NCI-H1048 (cell line): Measurements from ENCODE around the gene CIAO2A.

ENCODE experiments used
- DNase-seq: peaks from one replicate; lab custom pipeline; 2025; lab: John Stamatoyannopoulos, UW

Gene CIAO2A

DNA sequence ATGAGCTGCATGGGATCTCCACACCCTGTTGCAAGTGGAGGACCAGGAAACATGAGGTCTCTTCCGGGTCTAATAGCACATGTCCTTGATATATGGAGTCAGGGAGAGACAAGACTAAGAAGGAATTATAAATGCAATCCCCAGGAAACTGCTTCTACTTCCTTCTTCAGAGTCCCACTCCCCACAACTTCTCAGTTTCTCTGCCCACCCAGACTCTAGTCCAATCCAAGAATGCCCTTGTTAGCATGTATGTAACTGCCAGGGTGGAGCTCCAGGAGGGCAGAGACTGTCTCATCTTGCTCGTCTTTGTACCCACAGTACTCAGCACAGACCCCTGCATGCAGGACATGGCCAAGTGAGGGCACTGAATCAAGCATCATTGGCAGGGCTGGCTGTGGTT is 55.7 kb downstream of the CIAO2A start:
- no peak for DNase-seq

DNA sequence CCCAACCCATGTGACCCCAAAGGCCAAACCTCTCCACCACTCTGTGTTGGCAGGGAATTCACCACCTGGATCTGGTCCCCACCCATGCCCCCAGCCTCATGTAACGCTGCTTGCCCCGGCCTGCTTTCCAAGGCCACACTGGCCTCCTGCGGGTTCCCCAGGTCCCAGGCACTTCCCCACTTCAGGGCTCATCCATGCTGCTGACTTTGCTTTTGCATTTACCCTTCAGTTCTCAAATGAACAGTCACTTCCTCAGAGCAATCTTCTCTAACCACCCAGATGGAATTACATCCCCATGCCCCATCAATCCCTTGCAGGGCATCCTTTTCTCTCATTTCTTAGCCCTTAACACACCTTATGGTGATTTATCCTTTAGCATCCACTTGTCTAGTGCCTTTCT is 56.5 kb downstream of the CIAO2A start:
- no peak for DNase-seq

DNA sequence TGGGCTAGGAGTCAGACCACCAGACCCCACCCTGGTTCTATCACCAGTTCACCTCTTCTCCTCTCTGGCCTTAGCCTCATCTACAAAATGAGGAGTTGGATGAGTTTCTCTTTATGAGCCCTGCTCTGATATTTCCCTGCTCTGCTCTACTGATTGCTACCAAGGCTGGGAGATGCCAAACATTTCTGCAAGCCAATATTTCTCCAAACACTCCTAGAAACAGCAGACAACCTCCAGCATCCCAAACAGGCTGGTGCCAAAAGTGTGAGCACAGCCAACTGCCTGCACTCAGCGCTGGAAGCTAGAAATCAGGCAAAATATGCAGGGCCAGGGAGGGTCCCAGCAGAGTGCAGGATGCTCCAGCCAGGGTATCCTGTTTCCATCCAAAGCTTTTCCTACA is 58.1 kb downstream of the CIAO2A start:
- no peak for DNase-seq

DNA sequence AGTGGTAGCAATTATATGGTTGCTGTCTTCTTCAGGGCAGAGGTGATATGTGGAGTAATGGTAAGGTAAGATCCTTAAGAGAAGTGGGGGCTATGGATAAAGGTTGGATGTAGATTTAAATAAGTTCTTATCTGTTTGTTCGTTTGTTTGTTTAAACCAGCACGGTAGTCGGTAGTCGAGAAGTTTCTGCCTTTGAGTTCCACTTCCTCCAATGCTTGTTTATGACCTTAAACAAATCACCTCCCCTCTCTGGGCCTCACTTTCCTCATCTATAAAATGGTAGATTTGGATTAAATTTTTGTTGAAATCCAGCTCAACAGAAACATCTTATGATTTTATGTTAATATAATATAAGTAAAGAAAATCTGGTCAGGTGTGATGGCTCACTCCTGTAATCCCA is 59.1 kb downstream of the CIAO2A start:
- DNase-seq: no peak

DNA sequence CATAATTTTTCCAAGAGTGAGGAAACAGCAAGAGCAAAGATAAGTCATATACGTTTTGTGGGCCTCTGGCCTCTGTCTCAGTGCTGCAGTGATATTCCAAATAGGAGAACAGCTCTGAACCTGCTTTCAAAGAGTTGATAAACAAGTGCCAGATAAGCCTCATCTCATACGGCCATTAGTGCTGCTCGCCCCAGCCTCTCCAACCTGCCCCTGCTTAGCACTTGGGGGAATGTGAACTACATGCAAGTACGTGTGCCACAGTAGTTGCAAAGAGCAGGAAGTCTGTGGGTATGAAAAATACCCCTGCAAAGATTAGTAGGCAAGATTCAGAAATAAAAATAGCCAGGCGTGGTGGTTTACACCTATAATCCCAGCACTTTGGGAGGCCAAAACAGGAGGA is 61.3 kb downstream of the CIAO2A start:
- no peak for DNase-seq

DNA sequence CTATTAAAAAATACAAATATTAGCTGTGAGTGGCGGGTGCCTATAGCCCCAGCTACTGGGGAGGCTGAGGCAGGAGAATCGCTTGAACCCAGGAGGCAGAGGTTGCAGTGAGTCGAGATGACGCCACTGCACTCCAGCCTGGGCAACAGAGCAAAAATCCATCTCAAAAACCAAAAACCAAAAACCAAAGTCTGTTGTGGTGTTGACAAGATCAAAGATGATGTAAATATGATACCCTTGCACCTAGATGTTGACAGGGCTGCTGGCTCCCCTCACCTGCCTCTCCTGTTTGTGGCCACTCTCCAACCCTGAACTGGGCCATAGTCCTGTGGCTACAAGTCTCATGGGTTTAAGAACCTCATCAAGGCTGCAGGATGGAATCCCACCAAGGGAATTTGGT is 63.5 kb downstream of the CIAO2A start:
- DNase-seq: no peak

DNA sequence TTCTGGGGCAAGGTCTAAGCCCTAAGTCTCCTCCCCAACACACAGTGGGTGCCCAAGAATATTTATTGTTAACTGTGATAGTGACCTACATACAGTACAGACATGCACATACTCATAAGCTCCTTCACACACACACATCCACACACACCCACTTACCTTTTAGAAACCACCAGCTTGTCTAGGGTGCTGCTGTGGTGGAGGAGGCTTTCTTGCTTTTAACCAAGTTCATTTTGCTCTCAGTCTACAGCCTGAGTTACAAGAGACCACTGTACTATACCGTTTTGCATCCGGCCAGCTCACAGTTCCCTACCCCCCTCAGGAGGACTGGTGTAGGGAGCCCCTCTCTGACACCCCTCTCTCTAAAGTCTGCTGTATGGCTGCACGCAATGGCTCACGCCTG is 64.0 kb downstream of the CIAO2A start:
- DNase-seq: no peak

DNA sequence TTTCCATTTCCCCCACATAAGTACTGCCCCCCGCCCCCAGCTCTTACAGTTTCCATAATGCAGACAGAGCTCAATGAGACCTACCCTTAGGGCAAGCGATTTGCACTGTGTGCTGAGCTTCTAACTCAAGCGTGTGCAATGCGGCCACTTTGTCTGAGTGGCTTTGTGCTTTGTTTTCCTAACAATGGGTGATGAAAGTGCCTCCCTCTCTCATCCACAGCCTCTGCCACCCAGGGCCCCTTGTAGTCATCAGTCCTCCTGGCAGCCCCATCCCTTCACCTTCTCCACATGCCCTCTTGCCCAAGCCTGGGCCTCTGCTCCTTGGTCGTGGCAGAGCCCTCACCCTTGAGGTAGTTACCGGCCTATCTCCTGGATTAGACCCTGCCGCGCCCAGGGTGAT is 64.5 kb downstream of the CIAO2A start:
- DNase-seq: no peak

DNA sequence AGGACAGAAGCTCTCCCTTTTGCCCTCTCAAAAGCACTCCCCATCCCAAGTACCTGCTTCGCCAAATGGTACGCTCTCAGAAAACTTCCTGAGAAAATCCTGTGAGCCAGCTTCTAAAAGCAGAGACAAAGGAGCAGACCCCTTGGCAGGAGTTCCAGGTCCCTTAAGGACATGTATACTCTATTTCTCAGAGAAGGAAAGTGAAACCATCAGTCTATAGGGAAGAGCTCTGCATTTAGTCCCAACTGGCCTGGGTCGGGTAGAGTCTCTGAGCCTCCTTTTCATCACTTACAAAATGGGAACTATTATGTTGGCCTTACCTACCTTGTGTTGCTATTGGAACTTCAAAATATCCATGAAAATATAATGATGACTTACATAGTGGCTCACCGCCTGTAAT is 67.0 kb downstream of the CIAO2A start:
- no peak for DNase-seq

DNA sequence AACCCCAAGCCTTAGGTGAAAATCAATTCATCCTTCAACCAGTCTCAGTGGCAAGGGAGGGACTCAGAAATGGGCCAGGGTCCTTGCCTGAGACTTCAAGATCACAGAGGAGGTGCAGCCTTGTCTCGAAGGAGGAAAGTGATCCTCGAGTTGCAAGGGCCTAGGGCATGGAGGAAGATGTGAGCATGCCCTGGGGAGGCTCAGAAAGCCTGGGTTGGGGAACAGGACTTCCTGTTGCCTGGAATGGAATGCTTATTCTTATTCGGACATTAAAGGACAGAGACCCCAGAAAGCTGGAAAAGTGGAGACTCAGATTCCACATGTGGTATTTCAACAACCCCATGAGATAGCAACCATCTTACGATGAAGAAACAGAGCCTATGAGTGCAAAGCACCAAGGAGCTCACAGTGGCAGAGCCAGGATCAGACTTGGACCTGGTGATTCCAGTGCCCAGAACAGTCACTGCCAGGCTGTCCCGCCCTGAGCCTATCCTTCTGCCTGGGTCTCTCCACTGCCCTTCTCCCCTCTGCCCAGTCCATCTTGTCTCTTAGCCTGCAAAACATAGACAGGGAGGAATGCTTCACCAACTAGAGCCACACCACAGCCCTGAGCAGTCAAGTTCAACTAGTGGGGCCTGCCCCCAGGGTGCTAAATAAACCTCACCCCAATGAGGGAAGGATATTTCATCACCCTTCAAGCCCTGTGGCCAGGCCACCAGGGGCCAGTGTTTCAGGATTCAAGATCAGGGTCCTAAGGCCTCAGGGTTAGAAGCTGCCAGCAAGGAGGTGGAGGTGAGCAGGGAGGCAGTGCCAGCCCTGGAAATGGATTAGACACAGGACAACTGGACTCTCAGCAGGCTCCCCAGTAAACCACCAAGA is 69.2 kb downstream of the CIAO2A start:
- no peak for DNase-seq

DNA sequence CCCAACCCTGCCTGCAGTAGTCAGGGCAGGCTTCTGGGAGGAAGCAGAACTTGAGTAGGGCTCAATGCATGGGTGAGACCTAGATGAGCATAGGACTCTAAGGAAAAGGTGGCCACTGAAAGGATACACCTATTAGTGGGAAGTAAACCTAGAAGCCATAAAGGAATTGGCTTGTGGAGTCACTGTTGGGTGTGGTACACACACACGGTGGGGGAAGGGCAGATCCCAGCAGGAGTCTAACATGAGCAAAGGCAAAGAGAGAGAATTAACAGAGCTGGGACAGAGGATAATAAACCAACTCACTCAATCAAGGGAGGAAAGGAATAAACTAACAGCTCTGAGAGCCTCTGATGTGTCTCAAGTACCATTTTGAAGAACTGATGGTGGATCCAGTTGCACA is 70.4 kb downstream of the CIAO2A start:
- no peak for DNase-seq

DNA sequence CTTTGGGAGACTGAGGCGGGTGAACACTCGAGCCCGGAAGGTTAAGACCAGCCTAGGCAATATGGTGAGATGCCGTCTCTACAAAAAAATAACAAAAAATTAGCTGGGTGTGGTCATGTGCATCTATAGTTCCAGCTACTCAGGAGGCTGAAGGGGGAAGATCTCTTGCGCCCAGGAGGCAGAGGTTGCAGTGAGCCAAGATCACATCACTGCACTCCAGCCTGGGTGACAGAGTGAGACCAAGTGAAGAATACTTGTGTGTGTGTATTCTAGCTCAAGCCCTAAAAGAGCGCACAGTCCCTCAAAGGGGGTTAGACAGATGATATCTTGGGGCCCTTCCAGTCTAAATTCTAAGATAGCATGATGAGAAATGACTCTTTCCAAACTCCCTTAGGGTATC is 71.1 kb downstream of the CIAO2A start:
- no peak for DNase-seq
